H9 (cell line): ENCODE results near the gene RNU4-1. TPM values are rescaled to one million over a fixed set of nuclear protein-coding genes. Genes with fewer than 3 reads are reported as not detected.
A peak's percentile ranks its signal among the peaks of the same experiment; 100 is the strongest.

Experiments used
- DNase-seq: peaks from one replicate; pipeline ENCODE4 v3.0.0-alpha.2; 2017
- H2AFZ ChIP-seq: one replicate; pipeline ENCODE4 v1.6.1; 2013; ENCODE audit warnings: mild to moderate bottlenecking, low read length, control low read depth, moderate library complexity
- H2AK5ac ChIP-seq: 2 replicates; pipeline ENCODE4 v1.6.1; 2013; ENCODE audit warnings: low read length, control low read depth, mixed read lengths; ENCODE audit not compliant: insufficient read length
- H2BK120ac ChIP-seq: one replicate; pipeline ENCODE4 v1.6.1; 2013; ENCODE audit warnings: low read depth, mild to moderate bottlenecking, low read length, control low read depth, inconsistent platforms; ENCODE audit not compliant: poor library complexity, severe bottlenecking
- H2BK12ac ChIP-seq: 2 replicates; pipeline ENCODE4 v1.6.1; 2013; ENCODE audit warnings: low read length, control low read depth, mixed read lengths, low read depth; ENCODE audit not compliant: insufficient read length
- H2BK15ac ChIP-seq: 2 replicates; pipeline ENCODE4 v1.6.1; 2013; ENCODE audit warnings: low read depth, low read length, control low read depth
- H2BK20ac ChIP-seq: one replicate; pipeline ENCODE4 v1.6.1; 2013; ENCODE audit warnings: low read depth, mild to moderate bottlenecking, low read length, control low read depth, inconsistent platforms; ENCODE audit not compliant: poor library complexity, severe bottlenecking
- H2BK5ac ChIP-seq: 2 replicates; pipeline ENCODE4 v1.6.1; 2013; ENCODE audit warnings: low read length, control low read depth, mixed read lengths; ENCODE audit not compliant: insufficient read length
- H3K14ac ChIP-seq: 2 replicates; pipeline ENCODE4 v1.6.1; 2013; ENCODE audit warnings: low read length, control low read depth; ENCODE audit not compliant: insufficient read depth
- H3K18ac ChIP-seq: 2 replicates; pipeline ENCODE4 v1.6.1; 2013; ENCODE audit warnings: low read depth, mild to moderate bottlenecking, mixed read lengths, low read length, control low read depth; ENCODE audit not compliant: insufficient read length
- H3K23ac ChIP-seq: 2 replicates; pipeline ENCODE4 v1.6.1; 2013; ENCODE audit warnings: low read length, control low read depth, mixed read lengths, low read depth; ENCODE audit not compliant: insufficient read length
- H3K23me2 ChIP-seq: 2 replicates; pipeline ENCODE4 v1.6.1; 2013; ENCODE audit warnings: low read depth, mild to moderate bottlenecking, mixed read lengths, low read length, control low read depth; ENCODE audit not compliant: insufficient read length, poor library complexity, severe bottlenecking
- H3K27ac ChIP-seq: 2 replicates; pipeline ENCODE4 v1.5.1; 2013; ENCODE audit warnings: low read length, control low read depth, mixed read lengths, low read depth; ENCODE audit not compliant: insufficient read length
- H3K27me3 ChIP-seq: 2 replicates; pipeline ENCODE4 v1.6.1; 2013; ENCODE audit warnings: low read length, control low read depth, inconsistent platforms; ENCODE audit not compliant: insufficient read depth
- H3K4ac ChIP-seq: 2 replicates; pipeline ENCODE4 v1.6.1; 2013; ENCODE audit warnings: low read depth, mild to moderate bottlenecking, control low read depth, inconsistent platforms, low read length, moderate library complexity
- H3K4me1 ChIP-seq: 2 replicates; pipeline ENCODE4 v1.6.1; 2013; ENCODE audit warnings: low read length, control low read depth, inconsistent platforms; ENCODE audit not compliant: insufficient read depth
- H3K4me2 ChIP-seq: 2 replicates; pipeline ENCODE4 v1.6.1; 2013; ENCODE audit warnings: low read length, control low read depth, mixed read lengths; ENCODE audit not compliant: insufficient read length, insufficient read depth
- H3K56ac ChIP-seq: 2 replicates; pipeline ENCODE4 v1.6.1; 2013; ENCODE audit warnings: low read depth, mild to moderate bottlenecking, mixed read lengths, low read length, control low read depth; ENCODE audit not compliant: insufficient read length
- H3K79me1 ChIP-seq: 2 replicates; pipeline ENCODE4 v1.6.1; 2013; ENCODE audit warnings: low read depth, mild to moderate bottlenecking, moderate library complexity, low read length, control low read depth, inconsistent platforms; ENCODE audit not compliant: insufficient read depth, poor library complexity, severe bottlenecking
- H3K79me2 ChIP-seq: 2 replicates; pipeline ENCODE4 v1.6.1; 2013; ENCODE audit warnings: low read length, control low read depth, inconsistent platforms; ENCODE audit not compliant: insufficient read depth
- H3K9ac ChIP-seq: 2 replicates; pipeline ENCODE4 v1.6.1; 2013; ENCODE audit warnings: low read length, control low read depth, mixed read lengths; ENCODE audit not compliant: insufficient read length; ENCODE audit errors: extremely low read depth
- H3K9me3 ChIP-seq: one replicate; pipeline ENCODE4 v1.6.1; 2013; ENCODE audit warnings: low read depth, low read length, inconsistent platforms; ENCODE audit not compliant: control insufficient read depth
- H3T11ph ChIP-seq: one replicate; pipeline ENCODE4 v1.6.1; 2013; ENCODE audit warnings: mild to moderate bottlenecking, low read length, control low read depth, inconsistent platforms
- H4K20me1 ChIP-seq: one replicate; pipeline ENCODE4 v1.6.1; 2013; ENCODE audit not compliant: control insufficient read depth, insufficient read length, insufficient read depth
- H4K5ac ChIP-seq: 2 replicates; pipeline ENCODE4 v1.6.1; 2013; ENCODE audit warnings: low read depth, mild to moderate bottlenecking, mixed read lengths, low read length, control low read depth; ENCODE audit not compliant: insufficient read length
- H4K8ac ChIP-seq: replicated peaks from 2 replicates; pipeline ENCODE4 v1.6.1; 2013; ENCODE audit warnings: low read length, control low read depth, mixed read lengths, low read depth; ENCODE audit not compliant: insufficient read length
- H4K91ac ChIP-seq: 2 replicates; pipeline ENCODE4 v1.6.1; 2013; ENCODE audit warnings: low read depth, mild to moderate bottlenecking, moderate library complexity, mixed read lengths, low read length, control low read depth; ENCODE audit not compliant: insufficient read length
- H3K27ac Mint-ChIP-seq, 3 experiments: 2 replicates in 2 of 3; 3 replicates in 1 of 3; pipeline ENCODE4 v1.8.0; 2020 to 2021; ENCODE audit warnings: mixed read lengths in 3 of 3, mild to moderate bottlenecking in 1 of 3, moderate library complexity in 1 of 3
- H3K27me3 Mint-ChIP-seq: 2 replicates; pipeline ENCODE4 v1.8.0; 2021; ENCODE audit warnings: low read depth, mild to moderate bottlenecking, moderate library complexity, mixed read lengths
- H3K36me3 Mint-ChIP-seq, 3 experiments: 2 replicates in 2 of 3; 3 replicates in 1 of 3; pipeline ENCODE4 v1.8.0; 2020 to 2021; ENCODE audit warnings: low read depth in 3 of 3, mixed read lengths in 3 of 3; ENCODE audit not compliant: insufficient read depth in 1 of 3
- H3K4me1 Mint-ChIP-seq, 2 experiments: 2 replicates each; pipeline ENCODE4 v1.8.0; 2020; ENCODE audit warnings: mixed read lengths in 2 of 2
- H3K4me3 Mint-ChIP-seq, 2 experiments: 2 replicates in 1 of 2; 3 replicates in 1 of 2; pipeline ENCODE4 v1.8.0; 2020 to 2021; ENCODE audit warnings: mild to moderate bottlenecking in 2 of 2, mixed read lengths in 2 of 2, moderate library complexity in 1 of 2
- H3K9me3 Mint-ChIP-seq, 2 experiments: 2 replicates in 1 of 2; 3 replicates in 1 of 2; pipeline ENCODE4 v1.8.0; 2020; ENCODE audit warnings: mild to moderate bottlenecking in 2 of 2, mixed read lengths in 2 of 2, moderate library complexity in 1 of 2
- CTCF ChIP-seq: fragments of 200-600 bp; sonication (generic); conservative IDR thresholded peaks from 3 replicates; pipeline ENCODE4 v1.8.0; 2021; ENCODE audit warnings: antibody characterized with exemption, mild to moderate bottlenecking
- WGBS: extraction: QIAGEN DNeasy Blood & Tissue Kit; methylation state at CpG from one replicate; pipeline ENCODE4 v1.1.7; 2013; ENCODE audit warnings: missing lambda C conversion rate, low lambda C conversion rate, mixed read lengths; ENCODE audit not compliant: insufficient read length; ENCODE audit errors: extremely low coverage; 5-methylcytosine and 5-hydroxymethylcytosine counted together
- long read RNA-seq: library from polyadenylated mRNA; unstranded; transcript quantifications from one replicate; pipeline ENCODE4 v2.0.0, GENCODE V29; 2020
- total RNA-seq: library from RNA; stranded (reverse); gene quantifications from 2 replicates; pipeline ENCODE4 v1.2.1, GENCODE V29; 2021

Gene RNU4-1
- total RNA-seq = 3,262 and 3,277 TPM in 2 replicates
- long read RNA-seq = 0 reads

DNA sequence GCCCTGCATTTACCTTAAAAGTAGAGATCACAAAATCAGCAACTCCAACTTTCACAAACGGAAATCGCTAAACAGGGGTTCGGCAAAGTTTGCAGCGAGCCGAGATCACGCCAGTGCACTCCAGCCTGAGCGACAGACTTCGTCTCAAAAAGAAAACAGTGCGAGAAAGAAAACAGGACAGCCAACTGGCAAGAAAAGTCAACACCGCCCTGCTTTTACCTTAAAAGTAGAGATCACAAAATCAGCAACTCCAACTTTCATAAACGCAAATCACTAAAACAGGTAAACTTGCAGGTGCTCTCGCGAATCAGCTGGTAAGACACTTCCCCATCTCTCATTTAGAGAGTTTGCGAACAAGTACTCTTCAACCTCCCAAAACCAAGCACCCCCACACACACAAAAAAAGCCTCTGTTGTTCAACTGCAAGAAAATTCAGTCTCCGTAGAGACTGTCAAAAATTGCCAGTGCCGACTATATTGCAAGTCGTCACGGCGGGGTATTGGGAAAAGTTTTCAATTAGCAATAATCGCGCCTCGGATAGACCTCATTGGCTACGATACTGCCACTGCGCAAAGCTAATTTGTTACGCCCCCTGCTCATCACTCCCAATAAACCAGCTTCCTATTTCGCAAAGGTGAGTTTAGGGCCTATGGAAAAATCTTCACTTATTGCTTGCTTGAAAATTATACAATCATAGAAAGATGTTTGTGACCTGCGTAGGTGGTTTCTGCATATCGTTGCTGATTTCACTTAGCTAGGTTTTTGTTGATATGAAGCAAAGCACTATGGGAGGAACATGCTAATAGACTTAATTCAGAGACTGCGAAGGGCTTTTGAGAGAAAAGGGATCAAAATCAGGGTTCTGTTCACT, at the start of gene RNU4-1:
Gene RNU4-1 (minus strand): TSS at position 577 of the 871 bp plus-strand sequence.
- H2AFZ ChIP-seq = peak within 1 kb of the TSS; percentile 63
- Mint-ChIP-seq H3K27me3 (no peaks in the 10 kb centered on the region), H3K4me1 (peaks cover 5 to 6% of the 10 kb centered on the region in 2 experiments; a peak in 3 of 4 replicates), H3K36me3 (no peaks in the 10 kb centered on the region), H3K9me3 (no peaks in the 10 kb centered on the region; a peak in 1 of 5 replicates), H3K27ac (no peak within 1 kb of the TSS), H3K4me3 (no peak within 1 kb of the TSS)
- no peak within 1 kb of the TSS for H2BK12ac ChIP-seq
- peak within 1 kb of the TSS; percentile 97 for H3K9ac ChIP-seq
- peak within 1 kb of the TSS; percentile 99 for H3K56ac ChIP-seq
- H2BK20ac ChIP-seq = no peak within 1 kb of the TSS
- peak within 1 kb of the TSS; percentile 100 for H4K8ac ChIP-seq
- DNase-seq = peak; percentile 93
- peak within 1 kb of the TSS; percentile 100 for H3T11ph ChIP-seq
- peak within 1 kb of the TSS; percentile 100 for H4K5ac ChIP-seq
- peak within 1 kb of the TSS; percentile 93 for H3K14ac ChIP-seq
- H3K4ac ChIP-seq = peak within 1 kb of the TSS; percentile 64; the same call in 1 of the 2 replicates
- no peak within 1 kb of the TSS for H4K91ac ChIP-seq
- H3K4me1 ChIP-seq = no peaks in the 10 kb centered on the region
- peak within 1 kb of the TSS; percentile 100 for H2BK5ac ChIP-seq
- no peaks in the 10 kb centered on the region for H4K20me1 ChIP-seq
- H2BK15ac ChIP-seq = no peak within 1 kb of the TSS
- H2AK5ac ChIP-seq = no peak within 1 kb of the TSS
- H3K27ac ChIP-seq = peak within 1 kb of the TSS; percentile 98
- no peak for TF ChIP-seq CTCF
- no peaks in the 10 kb centered on the region for H3K27me3 ChIP-seq
- H3K4me2 ChIP-seq = peak within 1 kb of the TSS; percentile 52
- WGBS = no CpG with 5 or more reads among the region's 29 CpGs
- no peak within 1 kb of the TSS for H3K23ac ChIP-seq
- H3K79me1 ChIP-seq = no peaks in the 10 kb centered on the region
- no peaks in the 10 kb centered on the region for H3K79me2 ChIP-seq
- no peaks in the 10 kb centered on the region for H3K9me3 ChIP-seq
- H2BK120ac ChIP-seq = peak within 1 kb of the TSS; percentile 95
- H3K18ac ChIP-seq = peak within 1 kb of the TSS; percentile 98
- H3K23me2 ChIP-seq = peaks cover 8% of the 10 kb centered on the region
